ENCODE results near the gene KCNJ15. TPM values are rescaled to one million over a fixed set of nuclear protein-coding genes. Genes with fewer than 3 reads are reported as not detected.
A peak's percentile ranks its signal among the peaks of the same experiment; 100 is the strongest.

The KCNJ15 gene
- total and polyA plus RNA-seq, 2 of the 4 experiments (the other 2 are of a cell fraction), result under 0.01 to 0.07 TPM

DNA sequence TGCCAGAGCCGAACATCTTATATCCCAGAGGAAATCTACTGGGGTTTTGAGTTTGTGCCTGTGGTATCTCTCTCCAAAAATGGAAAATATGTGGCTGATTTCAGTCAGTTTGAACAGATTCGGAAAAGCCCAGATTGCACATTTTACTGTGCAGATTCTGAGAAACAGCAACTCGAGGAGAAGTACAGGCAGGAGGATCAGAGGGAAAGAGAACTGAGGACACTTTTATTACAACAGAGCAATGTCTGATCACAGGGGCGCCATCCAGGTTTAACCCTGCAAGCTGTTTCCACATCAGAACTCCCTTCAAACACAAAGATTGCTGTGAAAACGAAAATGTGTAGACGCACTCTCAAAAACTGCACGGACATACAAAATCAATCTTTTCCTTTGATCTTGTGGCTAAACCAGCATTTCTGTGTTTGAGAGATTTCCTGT, 43.4 kb downstream of the KCNJ15 start:
- Histone ChIP-seq H2BK20ac (ENCODE audit: low read depth, low read length) (peak overlapping the region; percentile 57), H4K20me1 (ENCODE audit: insufficient read depth, low read length) (no peaks in the 10 kb centered on the region), H3K9me3 (ENCODE audit: control insufficient read depth, insufficient read depth, low read length) (no peaks in the 10 kb centered on the region), H4K5ac (ENCODE audit: low read depth, low read length) (no peak overlapping the region), H2BK5ac (ENCODE audit: low read depth, low read length, poor library complexity, severe bottlenecking) (no peak overlapping the region), H2BK120ac (ENCODE audit: low read depth, low read length) (peak overlapping the region; percentile 66), H3K9me1 (ENCODE audit: insufficient read depth, low read length) (peaks cover 16% of the 10 kb centered on the region), H2AFZ (replicated peaks; ENCODE audit: low read length, poor library complexity) (peak overlapping the region; percentile 67), H3K14ac (replicated peaks; ENCODE audit: low read depth, low read length) (peak overlapping the region; percentile 84), H3K18ac (ENCODE audit: low read depth, low read length) (peak overlapping the region; percentile 85), H3K36me3 (ENCODE audit: control insufficient read depth, insufficient read depth, low read length) (no peaks in the 10 kb centered on the region), H3K4me1 (ENCODE audit: control insufficient read depth, insufficient read depth, low read length) (peaks cover 15% of the 10 kb centered on the region), H3K4me3 (ENCODE audit: insufficient read depth, low read depth, low read length) (no peak overlapping the region), H3K4me2 (ENCODE audit: low read depth, low read length) (peak overlapping the region; percentile 78), H3K56ac (ENCODE audit: extremely low read depth, insufficient read depth, low read length) (0 out of 2 replicates have a peak overlapping the region, but pooled peaks have one; percentile 6), H2AK5ac (ENCODE audit: low read depth, low read length) (peak overlapping the region; percentile 92), H3K27ac (ENCODE audit: insufficient read depth, low read length) (peak overlapping the region; percentile 67; the same call in 1 of the 2 replicates), H3K9ac (ENCODE audit: low read depth, low read length) (peak overlapping the region; percentile 48; the same call in 1 of the 2 replicates), H2AK9ac (replicated peaks; ENCODE audit: low read depth, low read length, poor library complexity) (no peak overlapping the region), H3K4ac (ENCODE audit: low read depth, low read length) (peak overlapping the region; percentile 71), H3K23ac (ENCODE audit: low read depth, low read length) (peak overlapping the region; percentile 72), H4K8ac (ENCODE audit: low read depth in 2 of 2, low read length in 2 of 2) (peak overlapping the region; percentile 33 to 84), H4K91ac (ENCODE audit: insufficient read depth, low read depth, low read length) (peak overlapping the region; percentile 65), H2BK15ac (ENCODE audit: low read depth, low read length) (peak overlapping the region; percentile 97), H3K79me1 (ENCODE audit: low read depth in 1 of 2, low read length in 2 of 2) (no peaks in the 10 kb centered on the region), H3K27me3 (ENCODE audit: control insufficient read depth, insufficient read depth, low read length) (no peaks in the 10 kb centered on the region)
- in situ Hi-C loops (cut with MboI; ENCODE audit: low sequenced_read_pairs), result no loop called here
- 8% methylated on average over 2 of the region's 7 CpGs; no CpG with 5 or more reads in 1 of the 2 experiments for WGBS, 2 experiments (ENCODE audit: extremely low coverage in 2 of 2, insufficient read length in 1 of 2)
- no peak for ATAC-seq (ENCODE audit: low read depth)
- no TSS peak for BruUV-seq (replicated peaks)
- dilution Hi-C loops (cut with HindIII; ENCODE audit: low sequenced_read_pairs, unreplicated experiment), result no loop called here
- DNase-seq, result no peak
- intact Hi-C loops (cut with micrococcal nuclease), result no loop called here
- POLR2A ChIA-PET (ENCODE audit: unreplicated experiment), result no interaction called here
- CTCF ChIA-PET, result interaction anchor here (1.3 kb wide), 1 partner anchor 29 kb away, joined by 3 read pairs; no protein-coding TSS in a partner anchor
- TF ChIP-seq NFE2L2 (IDR thresholded peaks at IDR 0.05; ENCODE audit: low read depth, low read length), result no peak
- no peak for TF ChIP-seq USF2 (IDR thresholded peaks at IDR 0.05; ENCODE audit: low read depth, low read length)
- TF ChIP-seq SMC3 (IDR thresholded peaks at IDR 0.05; ENCODE audit: low read depth, low read length), result no peak
- no peak for TF ChIP-seq POLR2A (IDR thresholded peaks at IDR 0.05; ENCODE audit: low read depth, low read length)
- TF ChIP-seq RAD21 (IDR thresholded peaks at IDR 0.05; ENCODE audit: low read length), result no peak
- TF ChIP-seq MXI1 (IDR thresholded peaks at IDR 0.05; ENCODE audit: borderline replicate concordance, low read depth, low read length), result no peak
- TF ChIP-seq MAFK (IDR thresholded peaks at IDR 0.05; ENCODE audit: low read depth, low read length), result no peak
- no peak for TF ChIP-seq RCOR1 (IDR thresholded peaks at IDR 0.05; ENCODE audit: insufficient replicate concordance, low read length)
- TF ChIP-seq MAZ (IDR thresholded peaks at IDR 0.05; ENCODE audit: borderline replicate concordance, low read depth, low read length), result no peak
- TF ChIP-seq RFX5 (IDR thresholded peaks at IDR 0.05; ENCODE audit: low read depth, low read length), result no peak
- TF ChIP-seq CEBPB (IDR thresholded peaks at IDR 0.05; ENCODE audit: low read depth, low read length), result no peak
- TF ChIP-seq, protein P1, sequence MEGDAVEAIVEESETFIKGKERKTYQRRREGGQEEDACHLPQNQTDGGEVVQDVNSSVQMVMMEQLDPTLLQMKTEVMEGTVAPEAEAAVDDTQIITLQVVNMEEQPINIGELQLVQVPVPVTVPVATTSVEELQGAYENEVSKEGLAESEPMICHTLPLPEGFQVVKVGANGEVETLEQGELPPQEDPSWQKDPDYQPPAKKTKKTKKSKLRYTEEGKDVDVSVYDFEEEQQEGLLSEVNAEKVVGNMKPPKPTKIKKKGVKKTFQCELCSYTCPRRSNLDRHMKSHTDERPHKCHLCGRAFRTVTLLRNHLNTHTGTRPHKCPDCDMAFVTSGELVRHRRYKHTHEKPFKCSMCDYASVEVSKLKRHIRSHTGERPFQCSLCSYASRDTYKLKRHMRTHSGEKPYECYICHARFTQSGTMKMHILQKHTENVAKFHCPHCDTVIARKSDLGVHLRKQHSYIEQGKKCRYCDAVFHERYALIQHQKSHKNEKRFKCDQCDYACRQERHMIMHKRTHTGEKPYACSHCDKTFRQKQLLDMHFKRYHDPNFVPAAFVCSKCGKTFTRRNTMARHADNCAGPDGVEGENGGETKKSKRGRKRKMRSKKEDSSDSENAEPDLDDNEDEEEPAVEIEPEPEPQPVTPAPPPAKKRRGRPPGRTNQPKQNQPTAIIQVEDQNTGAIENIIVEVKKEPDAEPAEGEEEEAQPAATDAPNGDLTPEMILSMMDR (conservative IDR thresholded peaks at IDR 0.05; ENCODE audit: low read depth, low read length), result no peak
- TF ChIP-seq BHLHE40 (IDR thresholded peaks at IDR 0.05; ENCODE audit: low read depth, low read length), result no peak
- TF ChIP-seq FOS (IDR thresholded peaks at IDR 0.05; ENCODE audit: low read depth, low read length), result no peak
- TF ChIP-seq CHD1 (IDR thresholded peaks at IDR 0.05; ENCODE audit: low read depth, low read length), result no peak
- TF ChIP-seq, protein P2, sequence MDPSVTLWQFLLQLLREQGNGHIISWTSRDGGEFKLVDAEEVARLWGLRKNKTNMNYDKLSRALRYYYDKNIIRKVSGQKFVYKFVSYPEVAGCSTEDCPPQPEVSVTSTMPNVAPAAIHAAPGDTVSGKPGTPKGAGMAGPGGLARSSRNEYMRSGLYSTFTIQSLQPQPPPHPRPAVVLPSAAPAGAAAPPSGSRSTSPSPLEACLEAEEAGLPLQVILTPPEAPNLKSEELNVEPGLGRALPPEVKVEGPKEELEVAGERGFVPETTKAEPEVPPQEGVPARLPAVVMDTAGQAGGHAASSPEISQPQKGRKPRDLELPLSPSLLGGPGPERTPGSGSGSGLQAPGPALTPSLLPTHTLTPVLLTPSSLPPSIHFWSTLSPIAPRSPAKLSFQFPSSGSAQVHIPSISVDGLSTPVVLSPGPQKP (IDR thresholded peaks at IDR 0.05; ENCODE audit: borderline replicate concordance, low read depth, low read length), result no peak

Data from IMR-90 (cell line).